Effector CD4-positive, alpha-beta T cell (primary cell): ENCODE results near the gene PPY.
"Not testable (repeated sequence)": the region's sequence is repeated elsewhere in the genome, so short reads cannot be mapped to it uniquely, and the experiment has no call there.

Experiments used
- DNase-seq: peaks from one replicate; pipeline ENCODE4 v3.0.0-alpha.2; 2020

The PPY gene

GRCh38 chr17:43928609-43929008, 13.7 kb downstream of the PPY start:
- DNase-seq: no peak

GRCh38 chr17:43927929-43928328, 14.3 kb downstream of the PPY start:
- not testable (repeated sequence) for DNase-seq

- DNase-seq: no peak
Observed at GRCh38 chr17:43927060-43927864, 15.0 kb downstream of the PPY start.

- no peak for DNase-seq
Observed at GRCh38 chr17:43924558-43924957, 17.7 kb downstream of the PPY start.

- DNase-seq: no peak
Observed at GRCh38 chr17:43920500-43921095, 21.7 kb downstream of the PPY start.

- DNase-seq: no peak
Observed at GRCh38 chr17:43918026-43918389, 24.3 kb downstream of the PPY start.

GRCh38 chr17:43917348-43918025, 24.8 kb downstream of the PPY start:
- peak; percentile 20 for DNase-seq

- DNase-seq: no peak
Observed at GRCh38 chr17:43917016-43917347, 25.3 kb downstream of the PPY start.

GRCh38 chr17:43916385-43916784, 25.9 kb downstream of the PPY start:
- DNase-seq: no peak

- no peak for DNase-seq
Observed at GRCh38 chr17:43915559-43915958, 26.7 kb downstream of the PPY start.

- DNase-seq: no peak
Observed at GRCh38 chr17:43914451-43914850, 27.8 kb downstream of the PPY start.

- no peak for DNase-seq
Observed at GRCh38 chr17:43913584-43913983, 28.7 kb downstream of the PPY start.

- DNase-seq: no peak
Observed at GRCh38 chr17:43912635-43913304, 29.5 kb downstream of the PPY start.

GRCh38 chr17:43911904-43912303, 30.4 kb downstream of the PPY start:
- no peak for DNase-seq

GRCh38 chr17:43909537-43910231, 32.6 kb downstream of the PPY start:
- DNase-seq: no peak

GRCh38 chr17:43907998-43908721, 34.1 kb downstream of the PPY start:
- DNase-seq: peak; percentile 20

GRCh38 chr17:43907425-43907981, 34.8 kb downstream of the PPY start, which contains the start of gene MPP2:
MPP2 (minus strand) TSS chr17:43907536; CDS start chr17:43904460, 3,076 bp downstream.
- peak; percentile 54 for DNase-seq

- DNase-seq: no peak
Observed at GRCh38 chr17:43906951-43907424, 35.3 kb downstream of the PPY start.

GRCh38 chr17:43905985-43906852, 36.1 kb downstream of the PPY start:
- DNase-seq: peak; percentile 41

GRCh38 chr17:43905400-43905984, 36.8 kb downstream of the PPY start:
- no peak for DNase-seq
